Esophagus squamous epithelium (tissue), 5 donors: ENCODE measurements around the gene GRK6. TPM values are rescaled to one million over a fixed set of nuclear protein-coding genes. Genes with fewer than 3 reads are reported as not detected.

ENCODE experiments used
- DNase-seq: peaks from one replicate; lab custom pipeline; 2025; lab: John Stamatoyannopoulos, UW
- H3K27ac ChIP-seq, 4 donors: fragments of 200-600 bp; sonication (generic); one replicate each; pipeline ENCODE4 v1.5.1; 2016 to 2019; ENCODE audit warnings: mild to moderate bottlenecking in 1 of 4
- H3K27me3 ChIP-seq, 4 donors: fragments of 200-600 bp; sonication (generic); 1 replicate in 3 of 4; 2 replicates in 1 of 4; pipeline versions ENCODE4 v1.5.1 to v1.6.0; 2017 to 2021; ENCODE audit warnings: antibody characterized with exemption in 1 of 4
- H3K36me3 ChIP-seq, 3 donors: fragments of 200-600 bp; sonication (generic); one replicate each; pipeline ENCODE4 v1.5.1; 2016 to 2019
- H3K4me1 ChIP-seq, 3 donors: fragments of 200-600 bp; sonication (generic); one replicate each; pipeline ENCODE4 v1.5.1; 2017 to 2019
- H3K4me3 ChIP-seq, 4 donors: fragments of 200-600 bp; sonication (generic); 1 replicate in 3 of 4; 2 replicates in 1 of 4; pipeline ENCODE4 v1.5.1; 2016 to 2019; ENCODE audit warnings: mild to moderate bottlenecking in 2 of 4, moderate library complexity in 1 of 4
- H3K9me3 ChIP-seq, 3 donors: fragments of 200-600 bp; sonication (generic); one replicate each; pipeline ENCODE4 v1.5.1; 2016 to 2019
- POLR2A ChIP-seq, 4 donors: fragments of 450-650 bp; IDR thresholded peaks; one replicate each; pipeline ENCODE4 v1.6.1; 2017; ENCODE audit warnings: antibody characterized with exemption in 4 of 4, mild to moderate bottlenecking in 4 of 4, moderate library complexity in 3 of 4
- WGBS, 2 donors: methylation state at CpG; one replicate each; pipeline ENCODE4 v1.1.5; 2018; 5-methylcytosine and 5-hydroxymethylcytosine counted together
- intact Hi-C: fragments of 100-400 bp; cut with DNase I; formaldehyde crosslinking; loops from one replicate; pipeline ENCODE4 v1.15.0; 2022
- total RNA-seq, 4 donors: library from RNA; depleted of rRNA; stranded (reverse); fragments of >200 nt; gene quantifications; one replicate each; pipeline ENCODE4 v1.1.0, GENCODE V29; 2016
- TF ChIP-seq, protein P1 (sequence below), 6 experiments: fragments of 450-650 bp in 4 of 6; fragments of 200-600 bp in 2 of 6; sonication (generic) in 2 of 6; IDR thresholded peaks; one replicate each; pipeline ENCODE4 v1.5.1; 2016 to 2019; ENCODE audit warnings: antibody characterized with exemption in 6 of 6, mild to moderate bottlenecking in 4 of 6, moderate library complexity in 4 of 6
- donor health status: DM: yes; HTN: yes; CAD: no.

Gene GRK6
- total RNA-seq, 4 donors from 2014 or later: 24.6 to 39.7 (median 29.5) TPM

- TF ChIP-seq POLR2A (IDR thresholded peaks at IDR 0.05): no peak
- TF ChIP-seq, protein P1, sequence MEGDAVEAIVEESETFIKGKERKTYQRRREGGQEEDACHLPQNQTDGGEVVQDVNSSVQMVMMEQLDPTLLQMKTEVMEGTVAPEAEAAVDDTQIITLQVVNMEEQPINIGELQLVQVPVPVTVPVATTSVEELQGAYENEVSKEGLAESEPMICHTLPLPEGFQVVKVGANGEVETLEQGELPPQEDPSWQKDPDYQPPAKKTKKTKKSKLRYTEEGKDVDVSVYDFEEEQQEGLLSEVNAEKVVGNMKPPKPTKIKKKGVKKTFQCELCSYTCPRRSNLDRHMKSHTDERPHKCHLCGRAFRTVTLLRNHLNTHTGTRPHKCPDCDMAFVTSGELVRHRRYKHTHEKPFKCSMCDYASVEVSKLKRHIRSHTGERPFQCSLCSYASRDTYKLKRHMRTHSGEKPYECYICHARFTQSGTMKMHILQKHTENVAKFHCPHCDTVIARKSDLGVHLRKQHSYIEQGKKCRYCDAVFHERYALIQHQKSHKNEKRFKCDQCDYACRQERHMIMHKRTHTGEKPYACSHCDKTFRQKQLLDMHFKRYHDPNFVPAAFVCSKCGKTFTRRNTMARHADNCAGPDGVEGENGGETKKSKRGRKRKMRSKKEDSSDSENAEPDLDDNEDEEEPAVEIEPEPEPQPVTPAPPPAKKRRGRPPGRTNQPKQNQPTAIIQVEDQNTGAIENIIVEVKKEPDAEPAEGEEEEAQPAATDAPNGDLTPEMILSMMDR (IDR thresholded peaks at IDR 0.05): no peak
- Histone ChIP-seq H3K36me3 (peaks cover 0 to 43% (median 8%) of the 10 kb centered on the region in 3 donors), H3K27me3 (no peaks in the 10 kb centered on the region), H3K27ac (peak overlapping the region in 1 of 4 donors; percentile 10), H3K9me3 (no peaks in the 10 kb centered on the region), H3K4me3 (no peak overlapping the region), H3K4me1 (peaks cover 21 to 49% (median 26%) of the 10 kb centered on the region in 3 donors)
- intact Hi-C loops: no loop called here
- WGBS, 2 donors: 63% methylated on average over 2 of the region's 2 CpGs; no CpG with 5 or more reads in 1 of the 2 donors
- no peak for DNase-seq
Observed at GRCh38 chr5:177468329-177468684, 41.8 kb downstream of the GRK6 start.

DNA sequence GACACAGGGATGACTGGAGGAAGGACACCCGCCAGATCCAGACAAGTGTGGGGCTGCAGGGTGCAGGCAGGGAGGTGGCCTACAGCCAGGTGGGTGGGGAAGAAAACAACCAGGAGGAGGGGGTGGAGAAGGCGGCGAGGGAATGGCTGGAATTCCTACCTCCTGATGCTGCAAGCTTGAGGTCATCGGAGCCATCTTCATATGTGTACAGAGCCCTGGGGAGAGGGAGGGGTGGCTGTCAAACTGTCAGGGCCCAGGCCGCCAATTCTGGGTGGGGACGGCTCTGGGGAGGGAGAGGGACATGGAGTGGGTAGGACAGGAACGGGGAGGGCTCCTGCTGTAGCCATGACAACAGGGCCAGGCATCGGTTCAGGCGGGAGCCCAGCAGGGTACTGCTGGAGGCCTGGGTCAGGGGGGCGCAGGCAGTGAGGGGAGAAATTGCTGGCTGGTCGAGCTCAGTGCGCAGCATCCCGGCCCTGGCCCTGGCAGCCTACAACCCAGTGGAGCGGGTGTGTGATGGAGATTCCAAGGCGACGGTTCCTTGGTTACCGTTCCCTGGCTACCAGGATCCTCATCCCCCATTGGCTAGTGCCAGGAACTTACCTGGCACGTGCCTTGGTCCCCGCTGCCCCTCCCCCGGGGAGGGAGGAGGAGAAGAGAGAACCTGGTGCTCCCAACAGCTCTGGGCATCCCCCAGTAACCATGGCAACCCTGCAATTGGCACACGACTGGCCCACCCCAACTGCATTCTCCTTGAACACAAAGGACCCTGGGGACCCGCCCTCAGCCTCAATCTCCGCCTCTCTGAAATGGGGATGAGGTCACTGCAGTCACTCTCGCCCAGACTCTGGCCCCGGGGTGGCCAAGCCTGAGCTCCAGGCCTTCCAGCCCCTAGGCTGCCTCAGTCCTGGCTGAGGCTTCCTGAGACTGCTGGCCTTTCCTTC is 42.5 kb downstream of the GRK6 start:
- H3K9me3 ChIP-seq: no peaks in the 10 kb centered on the region
- intact Hi-C loops: no loop called here
- no peak overlapping the region for H3K4me3 ChIP-seq
- H3K27me3 ChIP-seq: no peaks in the 10 kb centered on the region
- peaks cover 21 to 55% (median 26%) of the 10 kb centered on the region in 3 donors for H3K4me1 ChIP-seq
- H3K27ac ChIP-seq: peak overlapping the region in 2 of 4 donors; percentile 42 to 91
- DNase-seq: no peak
- TF ChIP-seq POLR2A (IDR thresholded peaks at IDR 0.05): no peak
- 42 to 78% methylated on average over 11 to 15 of the region's 25 CpGs for WGBS, 2 donors
- H3K36me3 ChIP-seq: peaks cover 0 to 43% (median 8%) of the 10 kb centered on the region in 3 donors

GRCh38 chr5:177469750-177470525 is 43.5 kb downstream of the GRK6 start:
- 72 to 74% methylated on average over 7 to 8 of the region's 8 CpGs for WGBS, 2 donors
- peak overlapping the region in 2 of 4 donors; percentile 42 to 91 for H3K27ac ChIP-seq
- TF ChIP-seq, protein P1 (IDR thresholded peaks at IDR 0.05): no peak
- H3K36me3 ChIP-seq: peaks cover 0 to 39% (median 8%) of the 10 kb centered on the region in 3 donors
- no peaks in the 10 kb centered on the region for H3K27me3 ChIP-seq
- H3K9me3 ChIP-seq: no peaks in the 10 kb centered on the region
- DNase-seq: no peak
- intact Hi-C loops: no loop called here
- peaks cover 21 to 65% (median 26%) of the 10 kb centered on the region in 3 donors for H3K4me1 ChIP-seq
- no peak overlapping the region for H3K4me3 ChIP-seq

GRCh38 chr5:177470759-177471536 is 44.5 kb downstream of the GRK6 start:
- H3K4me1 ChIP-seq: peaks cover 21 to 74% (median 26%) of the 10 kb centered on the region in 3 donors
- H3K36me3 ChIP-seq: peaks cover 0 to 29% (median 8%) of the 10 kb centered on the region in 3 donors

More at GRCh38 chr5:177470759-177471536, 44.5 kb downstream of the GRK6 start:
- WGBS, 2 donors: 74 to 90% methylated on average over 4 to 6 of the region's 10 CpGs
- TF ChIP-seq, protein P1 (IDR thresholded peaks at IDR 0.05): no peak
- no peak for TF ChIP-seq POLR2A (IDR thresholded peaks at IDR 0.05)
- intact Hi-C loops: no loop called here
- DNase-seq: no peak
- Histone ChIP-seq H3K27ac (peak overlapping the region in 3 of 4 donors; percentile 27 to 91 (median 89)), H3K27me3 (no peaks in the 10 kb centered on the region), H3K4me3 (no peak overlapping the region), H3K9me3 (no peaks in the 10 kb centered on the region)
